ENCODE results near the gene LRMDA. TPM values are rescaled to one million over a fixed set of nuclear protein-coding genes. Genes with fewer than 3 reads are reported as not detected.

Gene LRMDA
- total and polyA plus RNA-seq, 2 donors (not counting 3 experiments of a cell fraction or from before 2014, with no cell fraction given): 9.7 to 18.0 TPM

GRCh38 chr10:75394221-75394620 lies 37.2 kb upstream of the LRMDA start:
- no peak for FAIRE-seq
- Histone ChIP-seq H3K4me2 (ENCODE audit: insufficient read depth, low read length) (no peak overlapping the region), H3K4me3 (replicated peaks in 1 of 3; ENCODE audit: insufficient read depth in 1 of 3, low read depth in 1 of 3, low read length in 3 of 3) (no peak overlapping the region), H3K9me1 (replicated peaks; ENCODE audit: control insufficient read depth, extremely low read depth, insufficient read depth, low read length) (no peaks in the 10 kb centered on the region), H3K79me2 (ENCODE audit: control insufficient read depth, insufficient read depth, low read length) (peaks cover 6% of the 10 kb centered on the region), H3K36me3 (ENCODE audit: control insufficient read depth in 2 of 2, extremely low read depth in 1 of 2, insufficient read depth in 2 of 2, low read length in 2 of 2) (no peaks in the 10 kb centered on the region), H4K20me1 (replicated peaks; ENCODE audit: control insufficient read depth, extremely low read depth, insufficient read depth, low read length) (no peaks in the 10 kb centered on the region), H2AFZ (ENCODE audit: low read depth, low read length) (no peak overlapping the region), H3K27ac (ENCODE audit: insufficient read depth, low read depth, low read length) (no peak overlapping the region), H3K9me3 (replicated peaks; ENCODE audit: control insufficient read depth, insufficient read depth, low read length) (no peaks in the 10 kb centered on the region), H3K9ac (replicated peaks; ENCODE audit: extremely low read depth, insufficient read depth, low read length) (no peak overlapping the region), H3K27me3 (ENCODE audit: control insufficient read depth in 2 of 2, insufficient read depth in 2 of 2, low read length in 2 of 2) (peaks cover 6 to 25% of the 10 kb centered on the region in 2 experiments), H3K4me1 (ENCODE audit: control insufficient read depth, extremely low read depth, insufficient read depth, low read length) (peaks cover 21% of the 10 kb centered on the region)
- dilution Hi-C loops (cut with MboI; ENCODE audit: extremely low pct_ligation_motif_present, low sequenced_read_pairs) (no loop called here), intact Hi-C loops (cut with micrococcal nuclease) (no loop called here)
- CTCF ChIA-PET: interaction anchor here (0.9 to 1.4 kb wide), 2 partner anchors 99 to 258 kb away, joined by 3 read pairs; no protein-coding TSS in a partner anchor
- DNase-seq (ENCODE audit: low read depth, low spot score): no peak
- TF ChIP-seq CTCF (IDR thresholded peaks at IDR 0.05; ENCODE audit: extremely low read depth in 1 of 2, insufficient read depth in 1 of 2, low read depth in 1 of 2, low read length in 2 of 2): no peak
- no peak for TF ChIP-seq EZH2 (IDR thresholded peaks at IDR 0.05; ENCODE audit: borderline replicate concordance, low read depth, low read length, severe bottlenecking)
- no peak for TF ChIP-seq MAX (IDR thresholded peaks at IDR 0.05; ENCODE audit: insufficient read depth, insufficient read length)
- TF ChIP-seq MYC (IDR thresholded peaks at IDR 0.05; ENCODE audit: low read depth, low read length): no peak
- TF ChIP-seq JUN (IDR thresholded peaks at IDR 0.05; ENCODE audit: borderline replicate concordance, insufficient read depth, insufficient read length, low read depth): no peak
- no peak for TF ChIP-seq FOS (IDR thresholded peaks at IDR 0.05; ENCODE audit: borderline replicate concordance, insufficient read depth, low read length)
- TF ChIP-seq POLR2A (IDR thresholded peaks at IDR 0.05; ENCODE audit: low read depth, low read length): no peak
- no peak for TF ChIP-seq GATA2 (IDR thresholded peaks at IDR 0.05; ENCODE audit: insufficient read depth, insufficient read length, low read depth, low read length)
- no peak for TF ChIP-seq POLR2AphosphoS5 (IDR thresholded peaks at IDR 0.05; ENCODE audit: insufficient read depth, low read depth, low read length)
- POLR2A ChIA-PET: no interaction called here
- no TSS peak for BruUV-seq (replicated peaks)
